ENCODE results near the gene CTIF. TPM values are rescaled to one million over a fixed set of nuclear protein-coding genes. Genes with fewer than 3 reads are reported as not detected.

CTIF gene
- total RNA-seq, 4 donors from 2014 or later: 14.1 to 78.2 (median 18.4) TPM

DNA sequence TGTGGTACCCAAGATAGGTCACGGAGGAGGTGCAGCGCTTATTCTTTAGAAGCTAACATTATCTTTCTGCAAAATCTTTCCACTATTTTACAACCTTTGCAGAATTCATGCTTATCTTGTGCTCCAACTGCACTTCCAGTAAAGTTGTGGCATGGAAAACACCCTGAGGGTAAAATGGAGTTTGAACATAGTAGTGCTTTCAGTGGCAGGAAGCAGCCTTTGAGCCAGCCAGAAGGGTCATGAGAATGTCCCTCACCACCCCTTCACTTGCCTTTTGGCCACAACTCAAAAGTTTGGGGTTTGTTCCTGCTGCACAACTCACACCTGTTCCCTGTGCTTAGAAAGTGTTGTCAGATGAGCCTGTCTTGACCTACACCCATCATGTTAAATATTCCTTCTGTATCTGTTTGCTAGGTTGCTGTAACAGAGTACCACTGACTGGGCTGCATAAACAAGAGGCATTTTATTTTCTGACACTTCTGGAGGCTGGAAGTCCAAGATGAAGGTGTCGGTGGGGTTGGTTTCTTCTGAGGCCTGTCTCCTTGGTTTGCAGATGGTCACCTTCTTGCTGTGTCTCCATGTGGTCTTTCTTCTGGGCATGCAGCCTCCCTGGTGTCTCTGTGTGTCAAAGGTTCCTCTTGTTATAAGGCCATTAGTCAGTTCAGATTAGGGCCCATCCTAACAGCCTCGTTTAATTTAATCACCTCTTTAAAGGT, 217.8 kb downstream of the CTIF start:
- Histone ChIP-seq H3K27ac (no peak overlapping the region), H3K36me3 (no peaks in the 10 kb centered on the region), H3K27me3 (no peaks in the 10 kb centered on the region), H3K4me1 (peaks cover 5 to 12% (median 9%) of the 10 kb centered on the region in 4 donors), H3K4me3 (no peak overlapping the region), H3K9me3 (no peaks in the 10 kb centered on the region)
- DNase-seq: no peak
- WGBS, 2 donors (ENCODE audit: low coverage in 1 of 2): 74 to 95% methylated on average over 2 to 4 of the region's 4 CpGs
- in situ Hi-C loops (cut with MboI; ENCODE audit: low pct_ligation_motif_present in 1 of 4, low pct_unique_long_range_greater_than_20kb in 1 of 4, low sequenced_read_pairs in 3 of 4) (no loop called here), intact Hi-C loops (cut with DNase I; ENCODE audit: low total_unique reads) (no loop called here)
- TF ChIP-seq POLR2AphosphoS5 (IDR thresholded peaks at IDR 0.05): no peak
- TF ChIP-seq EP300 (IDR thresholded peaks at IDR 0.05; ENCODE audit: low read depth): no peak
- TF ChIP-seq POLR2A (IDR thresholded peaks at IDR 0.05): no peak
- TF ChIP-seq, protein P1, sequence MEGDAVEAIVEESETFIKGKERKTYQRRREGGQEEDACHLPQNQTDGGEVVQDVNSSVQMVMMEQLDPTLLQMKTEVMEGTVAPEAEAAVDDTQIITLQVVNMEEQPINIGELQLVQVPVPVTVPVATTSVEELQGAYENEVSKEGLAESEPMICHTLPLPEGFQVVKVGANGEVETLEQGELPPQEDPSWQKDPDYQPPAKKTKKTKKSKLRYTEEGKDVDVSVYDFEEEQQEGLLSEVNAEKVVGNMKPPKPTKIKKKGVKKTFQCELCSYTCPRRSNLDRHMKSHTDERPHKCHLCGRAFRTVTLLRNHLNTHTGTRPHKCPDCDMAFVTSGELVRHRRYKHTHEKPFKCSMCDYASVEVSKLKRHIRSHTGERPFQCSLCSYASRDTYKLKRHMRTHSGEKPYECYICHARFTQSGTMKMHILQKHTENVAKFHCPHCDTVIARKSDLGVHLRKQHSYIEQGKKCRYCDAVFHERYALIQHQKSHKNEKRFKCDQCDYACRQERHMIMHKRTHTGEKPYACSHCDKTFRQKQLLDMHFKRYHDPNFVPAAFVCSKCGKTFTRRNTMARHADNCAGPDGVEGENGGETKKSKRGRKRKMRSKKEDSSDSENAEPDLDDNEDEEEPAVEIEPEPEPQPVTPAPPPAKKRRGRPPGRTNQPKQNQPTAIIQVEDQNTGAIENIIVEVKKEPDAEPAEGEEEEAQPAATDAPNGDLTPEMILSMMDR (IDR thresholded peaks at IDR 0.05): no peak

DNA sequence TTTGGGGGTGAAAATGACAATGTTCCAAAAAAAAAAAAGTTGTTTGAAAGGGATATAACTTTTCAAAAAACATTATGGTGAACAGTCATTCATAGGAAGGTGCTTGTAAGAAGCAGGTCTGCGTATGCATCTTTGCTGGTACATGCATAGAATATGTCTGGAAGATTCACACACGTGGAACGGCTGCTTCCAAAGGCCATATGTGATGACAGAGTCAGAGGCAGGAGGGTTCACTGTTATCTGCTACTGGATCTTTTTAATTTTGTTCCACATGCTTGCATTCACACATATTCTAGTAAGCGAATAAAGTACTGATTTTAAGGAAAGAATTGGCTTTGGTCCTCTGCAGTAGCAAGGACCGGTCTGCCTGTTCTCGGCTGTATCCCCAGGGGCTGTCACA, 218.5 kb downstream of the CTIF start:
- Histone ChIP-seq H3K9me3 (no peaks in the 10 kb centered on the region), H3K27me3 (no peaks in the 10 kb centered on the region), H3K36me3 (no peaks in the 10 kb centered on the region), H3K4me1 (peaks cover 5 to 17% (median 12%) of the 10 kb centered on the region in 4 donors), H3K27ac (no peak overlapping the region), H3K4me3 (no peak overlapping the region)
- WGBS, 2 donors (ENCODE audit: low coverage in 1 of 2): 87 to 88% methylated on average over 5 to 6 of the region's 6 CpGs
- intact Hi-C loops (cut with DNase I; ENCODE audit: low total_unique reads): no loop called here
- in situ Hi-C loops (cut with MboI; ENCODE audit: low pct_ligation_motif_present in 1 of 4, low pct_unique_long_range_greater_than_20kb in 1 of 4, low sequenced_read_pairs in 3 of 4): no loop called here
- no peak for DNase-seq
- TF ChIP-seq, protein P1 (IDR thresholded peaks at IDR 0.05): no peak
- TF ChIP-seq EP300 (IDR thresholded peaks at IDR 0.05; ENCODE audit: low read depth) (no peak), POLR2AphosphoS5 (IDR thresholded peaks at IDR 0.05) (no peak), POLR2A (IDR thresholded peaks at IDR 0.05) (no peak)

DNA sequence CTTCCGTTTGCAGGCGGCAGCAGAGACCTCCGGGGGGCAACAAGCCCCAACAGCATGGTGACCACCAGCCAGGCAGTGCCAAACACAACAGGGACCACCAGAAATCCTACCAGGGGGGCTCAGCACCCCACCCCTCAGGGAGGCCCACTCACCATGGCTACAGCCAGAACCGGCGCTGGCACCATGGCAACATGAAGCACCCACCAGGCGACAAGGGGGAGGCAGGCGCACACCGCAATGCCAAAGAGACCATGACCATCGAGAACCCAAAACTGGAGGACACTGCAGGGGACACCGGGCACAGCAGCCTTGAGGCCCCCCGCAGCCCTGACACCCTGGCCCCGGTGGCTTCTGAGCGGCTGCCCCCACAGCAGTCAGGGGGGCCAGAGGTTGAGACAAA, 219.1 kb downstream of the CTIF start:
- Histone ChIP-seq H3K36me3 (no peaks in the 10 kb centered on the region), H3K27me3 (no peaks in the 10 kb centered on the region), H3K9me3 (no peaks in the 10 kb centered on the region), H3K4me1 (peaks cover 5 to 22% (median 13%) of the 10 kb centered on the region in 4 donors), H3K27ac (no peak overlapping the region), H3K4me3 (no peak overlapping the region)
- intact Hi-C loops (cut with DNase I; ENCODE audit: low total_unique reads) (no loop called here), in situ Hi-C loops (cut with MboI; ENCODE audit: low pct_ligation_motif_present in 1 of 4, low pct_unique_long_range_greater_than_20kb in 1 of 4, low sequenced_read_pairs in 3 of 4) (no loop called here)
- no peak for DNase-seq
- WGBS, 2 donors (ENCODE audit: low coverage in 1 of 2): 97% methylated on average over 12 of the region's 13 CpGs; no CpG with 5 or more reads in 1 of the 2 donors
- no peak for TF ChIP-seq POLR2AphosphoS5 (IDR thresholded peaks at IDR 0.05)
- no peak for TF ChIP-seq EP300 (IDR thresholded peaks at IDR 0.05; ENCODE audit: low read depth)
- TF ChIP-seq, protein P1 (IDR thresholded peaks at IDR 0.05): no peak
- no peak for TF ChIP-seq POLR2A (IDR thresholded peaks at IDR 0.05)

DNA sequence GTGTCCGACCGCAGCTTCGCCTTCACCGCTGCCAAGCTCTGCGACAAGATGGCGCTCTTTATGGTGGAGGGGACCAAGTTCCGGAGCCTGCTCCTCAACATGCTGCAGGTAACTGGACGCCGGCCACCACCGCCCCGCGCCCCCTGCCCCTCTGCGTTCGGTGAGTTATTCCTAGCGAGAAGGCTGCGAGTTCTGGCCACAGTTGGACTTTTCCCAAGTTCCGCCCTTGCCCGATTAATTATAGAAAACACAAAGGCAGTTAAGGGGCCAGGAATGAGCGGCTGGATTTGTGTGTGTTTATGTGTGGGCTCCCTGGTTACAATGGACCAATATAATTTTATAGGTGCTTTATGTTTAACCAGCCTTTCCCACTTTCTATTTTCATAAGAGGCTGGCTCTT, 222.8 kb downstream of the CTIF start:
- no peak for TF ChIP-seq POLR2A (IDR thresholded peaks at IDR 0.05)
- TF ChIP-seq, protein P1 (IDR thresholded peaks at IDR 0.05): no peak
- no peak for TF ChIP-seq EP300 (IDR thresholded peaks at IDR 0.05; ENCODE audit: low read depth)
- TF ChIP-seq POLR2AphosphoS5 (IDR thresholded peaks at IDR 0.05): peak in 1 of 3 donors; percentile 3
- peak overlapping the region in 3 of 4 donors; percentile 42 to 69 (median 51) for H3K27ac ChIP-seq
- no peak overlapping the region for H3K4me3 ChIP-seq
- no peaks in the 10 kb centered on the region for H3K36me3 ChIP-seq
- H3K4me1 ChIP-seq: peaks cover 5 to 30% (median 13%) of the 10 kb centered on the region in 4 donors
- intact Hi-C loops (cut with DNase I; ENCODE audit: low total_unique reads): no loop called here
- in situ Hi-C loops (cut with MboI; ENCODE audit: low pct_ligation_motif_present in 1 of 4, low pct_unique_long_range_greater_than_20kb in 1 of 4, low sequenced_read_pairs in 3 of 4): no loop called here
- WGBS, 2 donors (ENCODE audit: low coverage in 1 of 2): 47 to 74% methylated on average over 3 to 19 of the region's 19 CpGs
- H3K9me3 ChIP-seq: no peaks in the 10 kb centered on the region
- H3K27me3 ChIP-seq: no peaks in the 10 kb centered on the region
- DNase-seq: peak; percentile 75

Measured in transverse colon (tissue), 4 donors.